ENCODE data around the gene TMEM92. TPM values are rescaled to one million over a fixed set of nuclear protein-coding genes. Genes with fewer than 3 reads are reported as not detected.

The TMEM92 gene
- total RNA-seq, 2 experiments from 2014 or later, result not detected

GRCh38 chr17:50261051-50261915, 13.0 kb upstream of the TMEM92 start:
- POLR2A ChIA-PET, result no interaction called here
- CTCF ChIA-PET (ENCODE audit: unreplicated experiment), result interaction anchor here (0.6 kb wide), 1 partner anchor 12 kb away, joined by 3 read pairs; no protein-coding TSS in a partner anchor
- no peaks in the 10 kb centered on the region for H3K9me3 ChIP-seq (ENCODE audit: low read length)
- H3K27ac ChIP-seq (ENCODE audit: low read depth, low read length, poor library complexity, severe bottlenecking), result no peak overlapping the region
- no peaks in the 10 kb centered on the region for H3K36me3 ChIP-seq (ENCODE audit: insufficient read depth, low read length)
- no peak overlapping the region for H2AFZ ChIP-seq (ENCODE audit: low read length)
- no TSS peak for BruUV-seq (replicated peaks)
- no peaks in the 10 kb centered on the region for H3K4me1 ChIP-seq (ENCODE audit: insufficient read depth, low read length, poor library complexity, severe bottlenecking)
- DNase-seq (ENCODE audit: low spot score), result no peak
- no peaks in the 10 kb centered on the region for H4K20me1 ChIP-seq (ENCODE audit: insufficient read depth, low read length)
- H3K4me2 ChIP-seq (ENCODE audit: low read length), result no peak overlapping the region
- intact Hi-C loops (cut with micrococcal nuclease; ENCODE audit: unreplicated experiment), result no loop called here
- TF ChIP-seq, protein P1, sequence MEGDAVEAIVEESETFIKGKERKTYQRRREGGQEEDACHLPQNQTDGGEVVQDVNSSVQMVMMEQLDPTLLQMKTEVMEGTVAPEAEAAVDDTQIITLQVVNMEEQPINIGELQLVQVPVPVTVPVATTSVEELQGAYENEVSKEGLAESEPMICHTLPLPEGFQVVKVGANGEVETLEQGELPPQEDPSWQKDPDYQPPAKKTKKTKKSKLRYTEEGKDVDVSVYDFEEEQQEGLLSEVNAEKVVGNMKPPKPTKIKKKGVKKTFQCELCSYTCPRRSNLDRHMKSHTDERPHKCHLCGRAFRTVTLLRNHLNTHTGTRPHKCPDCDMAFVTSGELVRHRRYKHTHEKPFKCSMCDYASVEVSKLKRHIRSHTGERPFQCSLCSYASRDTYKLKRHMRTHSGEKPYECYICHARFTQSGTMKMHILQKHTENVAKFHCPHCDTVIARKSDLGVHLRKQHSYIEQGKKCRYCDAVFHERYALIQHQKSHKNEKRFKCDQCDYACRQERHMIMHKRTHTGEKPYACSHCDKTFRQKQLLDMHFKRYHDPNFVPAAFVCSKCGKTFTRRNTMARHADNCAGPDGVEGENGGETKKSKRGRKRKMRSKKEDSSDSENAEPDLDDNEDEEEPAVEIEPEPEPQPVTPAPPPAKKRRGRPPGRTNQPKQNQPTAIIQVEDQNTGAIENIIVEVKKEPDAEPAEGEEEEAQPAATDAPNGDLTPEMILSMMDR (conservative IDR thresholded peaks at IDR 0.05; ENCODE audit: low read length), result no peak
- TF ChIP-seq EZH2phosphoT487 (IDR thresholded peaks at IDR 0.05; ENCODE audit: borderline replicate concordance, low read depth, low read length), result no peak
- no peak overlapping the region for H3K4me3 ChIP-seq (ENCODE audit: low read depth, low read length, poor library complexity, severe bottlenecking)
- H3K9me2 ChIP-seq (ENCODE audit: insufficient read depth, low read length), result no peaks in the 10 kb centered on the region
- no peaks in the 10 kb centered on the region for H3K79me2 ChIP-seq (ENCODE audit: insufficient read depth, low read depth, low read length)

DNA sequence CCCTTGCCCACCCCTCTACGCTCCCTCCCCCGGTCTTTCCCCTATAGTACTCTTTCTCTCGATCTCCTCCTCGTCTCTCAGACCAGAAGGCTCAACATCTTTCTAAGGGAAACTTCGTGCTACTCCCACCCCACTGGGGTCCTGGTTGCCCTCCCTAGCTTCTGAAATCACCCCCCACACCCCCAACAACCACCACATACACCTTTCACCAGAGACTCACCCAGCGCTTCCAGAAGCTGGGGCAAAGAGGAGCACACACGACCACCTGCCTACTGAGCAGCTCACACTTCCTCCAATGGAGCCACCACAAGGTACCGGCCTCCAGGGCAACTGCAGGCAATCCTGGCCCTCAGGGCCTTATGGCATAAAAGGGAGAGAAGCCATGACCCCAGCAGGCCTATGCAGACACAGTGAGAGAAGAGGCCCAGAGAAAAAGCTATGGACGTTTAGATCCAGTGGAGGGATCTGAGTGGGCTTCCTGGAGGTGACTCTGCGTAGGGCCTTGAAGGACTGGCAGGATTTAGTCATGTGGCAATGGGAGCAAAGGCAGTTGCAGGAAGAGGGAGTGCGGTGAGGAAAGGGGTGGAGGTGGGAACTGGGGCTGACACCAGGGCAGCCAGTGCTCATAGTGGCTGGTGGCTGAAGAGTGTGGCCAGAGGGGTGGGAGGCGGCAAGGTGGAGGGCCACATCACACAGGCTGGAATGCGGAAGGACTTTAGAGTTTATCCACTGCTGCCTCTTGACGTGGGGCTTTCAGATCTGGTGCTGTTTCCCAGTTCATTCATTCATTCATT, 12.1 kb upstream of the TMEM92 start:
- no peak for DNase-seq (ENCODE audit: low spot score)
- no peak overlapping the region for H3K4me2 ChIP-seq (ENCODE audit: low read length)
- no peaks in the 10 kb centered on the region for H4K20me1 ChIP-seq (ENCODE audit: insufficient read depth, low read length)
- H3K4me1 ChIP-seq (ENCODE audit: insufficient read depth, low read length, poor library complexity, severe bottlenecking), result no peaks in the 10 kb centered on the region
- H3K4me3 ChIP-seq (ENCODE audit: low read depth, low read length, poor library complexity, severe bottlenecking), result no peak overlapping the region
- BruUV-seq (replicated peaks), result no TSS peak
- H2AFZ ChIP-seq (ENCODE audit: low read length), result no peak overlapping the region
- no peaks in the 10 kb centered on the region for H3K79me2 ChIP-seq (ENCODE audit: insufficient read depth, low read depth, low read length)
- POLR2A ChIA-PET, result no interaction called here
- no peaks in the 10 kb centered on the region for H3K36me3 ChIP-seq (ENCODE audit: insufficient read depth, low read length)
- TF ChIP-seq EZH2phosphoT487 (IDR thresholded peaks at IDR 0.05; ENCODE audit: borderline replicate concordance, low read depth, low read length), result no peak
- TF ChIP-seq, protein P1 (conservative IDR thresholded peaks at IDR 0.05; ENCODE audit: low read length), result no peak
- CTCF ChIA-PET (ENCODE audit: unreplicated experiment), result interaction anchor here (0.7 kb wide), 1 partner anchor 70 kb away, joined by 6 read pairs; no protein-coding TSS in a partner anchor
- no peak overlapping the region for H3K27ac ChIP-seq (ENCODE audit: low read depth, low read length, poor library complexity, severe bottlenecking)
- H3K9me2 ChIP-seq (ENCODE audit: insufficient read depth, low read length), result no peaks in the 10 kb centered on the region
- intact Hi-C loops (cut with micrococcal nuclease; ENCODE audit: unreplicated experiment), result no loop called here
- no peaks in the 10 kb centered on the region for H3K9me3 ChIP-seq (ENCODE audit: low read length)

Measured in OCI-LY7 (cell line).